Muscle of back (tissue), 11 donors: ENCODE results near the gene CYFIP1. TPM values are rescaled to one million over a fixed set of nuclear protein-coding genes. Genes with fewer than 3 reads are reported as not detected.

Experiments
- DNase-seq, 3 donors: peaks; one replicate each; pipeline versions ENCODE4 v3.0.0 to v3.0.0-alpha.2; 2013
- polyA plus RNA-seq, 10 donors: library from polyadenylated mRNA; unstranded; fragments of 120-200 nt; gene quantifications; one replicate each; pipeline ENCODE4 v1.2.1, GENCODE V29; 2013; ENCODE audit not compliant: insufficient read length in 10 of 10

Gene CYFIP1
- polyA plus RNA-seq, 10 donors: 48.3 to 70.1 (median 55.6) TPM

- no peak for DNase-seq
Observed at GRCh38 chr15:22973286-22973685, 6.9 kb downstream of the CYFIP1 start.

GRCh38 chr15:22969489-22969888 lies 10.7 kb downstream of the CYFIP1 start:
- no peak for DNase-seq

GRCh38 chr15:22968366-22968765 lies 11.8 kb downstream of the CYFIP1 start:
- DNase-seq: peak in 1 of 3 donors; percentile 53

GRCh38 chr15:22967084-22967770 lies 12.9 kb downstream of the CYFIP1 start:
- DNase-seq: no peak

- no peak for DNase-seq
Observed at GRCh38 chr15:22966321-22967083, 13.7 kb downstream of the CYFIP1 start.

GRCh38 chr15:22963641-22964040 lies 16.5 kb downstream of the CYFIP1 start:
- no peak for DNase-seq

GRCh38 chr15:22962611-22963010 lies 17.6 kb downstream of the CYFIP1 start:
- no peak for DNase-seq

- DNase-seq: no peak
Observed at GRCh38 chr15:22961762-22962161, 18.4 kb downstream of the CYFIP1 start.

- no peak for DNase-seq
Observed at GRCh38 chr15:22960556-22960955, 19.6 kb downstream of the CYFIP1 start.

GRCh38 chr15:22960126-22960525 lies 20.0 kb downstream of the CYFIP1 start:
- DNase-seq: no peak

GRCh38 chr15:22959321-22960101 lies 20.7 kb downstream of the CYFIP1 start:
- DNase-seq: no peak

GRCh38 chr15:22958487-22959280 lies 21.5 kb downstream of the CYFIP1 start:
- DNase-seq: no peak

- DNase-seq: no peak
Observed at GRCh38 chr15:22956978-22957260, 23.2 kb downstream of the CYFIP1 start.

- DNase-seq: no peak
Observed at GRCh38 chr15:22956257-22956977, 23.8 kb downstream of the CYFIP1 start.

GRCh38 chr15:22955544-22956119 lies 24.5 kb downstream of the CYFIP1 start:
- no peak for DNase-seq

GRCh38 chr15:22954798-22955543 lies 25.2 kb downstream of the CYFIP1 start:
- no peak for DNase-seq

GRCh38 chr15:22954326-22954725 lies 25.8 kb downstream of the CYFIP1 start:
- no peak for DNase-seq

- DNase-seq: peak in 2 of 3 donors; percentile 35 to 62
Observed at GRCh38 chr15:22952796-22953579, 27.2 kb downstream of the CYFIP1 start.
